Left ventricle myocardium inferior (tissue), 1 donor: ENCODE results near the gene AFAP1. TPM values are rescaled to one million over a fixed set of nuclear protein-coding genes. Genes with fewer than 3 reads are reported as not detected.

Experiments
- DNase-seq: peaks from one replicate; pipeline ENCODE4 v3.0.0-alpha.2; 2020
- H3K27ac ChIP-seq: fragments of 200-600 bp; replicated peaks from 2 replicates; pipeline ENCODE4 v1.8.0; 2021
- H3K27me3 ChIP-seq: fragments of 200-600 bp; 2 replicates; pipeline ENCODE4 v1.8.0; 2021; ENCODE audit warnings: low read depth
- H3K36me3 ChIP-seq: fragments of 200-600 bp; 2 replicates; pipeline ENCODE4 v1.8.0; 2021
- H3K4me1 ChIP-seq: fragments of 200-600 bp; 2 replicates; pipeline ENCODE4 v1.8.0; 2021
- H3K4me3 ChIP-seq: fragments of 200-600 bp; 2 replicates; pipeline ENCODE4 v1.8.0; 2021; ENCODE audit warnings: mild to moderate bottlenecking, moderate library complexity
- H3K9me3 ChIP-seq: fragments of 200-600 bp; replicated peaks from 2 replicates; pipeline ENCODE4 v1.8.0; 2021
- intact Hi-C: fragments of 100-400 bp; cut with micrococcal nuclease; formaldehyde crosslinking; loops from one replicate; pipeline ENCODE4 v1.11.0; 2022
- total RNA-seq: library from RNA; stranded (reverse); fragmentation: NEBNext Ultra II Directional; extraction: Animal tissue kit (Norgen Biotek cat#: 25700); gene quantifications from one replicate; pipeline ENCODE4 v1.2.1, GENCODE V29; 2021
- TF ChIP-seq, protein P1 (sequence below): fragments of 200-600 bp; IDR thresholded peaks from 2 replicates; pipeline ENCODE4 v1.8.0; 2021; ENCODE audit warnings: antibody characterized with exemption, mild to moderate bottlenecking, borderline replicate concordance
- donor health status: DM: no; HTN: yes; CAD: no; lungs with severe emphysema.

Gene AFAP1
- total RNA-seq, 1 donor from 2014 or later, result 6.8 TPM

DNA sequence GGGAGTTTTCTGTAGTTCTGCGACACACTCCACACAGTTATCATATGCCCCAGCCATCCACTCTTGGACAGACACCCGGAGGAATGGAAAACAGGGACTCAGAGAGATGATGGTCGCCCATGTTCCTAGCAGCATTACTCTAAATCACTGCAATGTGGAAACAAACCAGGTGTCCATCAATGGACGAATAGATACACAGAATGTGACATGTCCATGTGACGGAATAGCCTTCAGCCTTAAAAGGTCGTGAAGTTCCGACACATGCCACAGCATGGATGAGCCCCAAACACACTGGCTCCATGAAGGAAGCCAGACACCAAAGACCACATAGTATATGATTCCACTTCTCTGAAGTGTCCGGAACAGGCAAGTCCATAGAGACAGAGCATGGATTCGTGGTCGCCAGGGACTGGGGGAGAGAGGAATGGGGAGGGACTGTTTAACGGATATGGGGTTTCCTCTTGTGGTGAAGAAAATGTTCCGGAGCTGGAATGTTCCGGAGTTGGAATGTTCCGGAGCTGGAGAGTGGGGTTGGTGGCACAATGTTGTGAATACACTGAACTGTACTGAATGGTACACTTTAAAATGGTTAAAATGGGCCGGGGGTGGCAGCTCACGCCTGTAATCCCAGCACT, 28.7 kb upstream of the AFAP1 start:
- TF ChIP-seq, protein P1, sequence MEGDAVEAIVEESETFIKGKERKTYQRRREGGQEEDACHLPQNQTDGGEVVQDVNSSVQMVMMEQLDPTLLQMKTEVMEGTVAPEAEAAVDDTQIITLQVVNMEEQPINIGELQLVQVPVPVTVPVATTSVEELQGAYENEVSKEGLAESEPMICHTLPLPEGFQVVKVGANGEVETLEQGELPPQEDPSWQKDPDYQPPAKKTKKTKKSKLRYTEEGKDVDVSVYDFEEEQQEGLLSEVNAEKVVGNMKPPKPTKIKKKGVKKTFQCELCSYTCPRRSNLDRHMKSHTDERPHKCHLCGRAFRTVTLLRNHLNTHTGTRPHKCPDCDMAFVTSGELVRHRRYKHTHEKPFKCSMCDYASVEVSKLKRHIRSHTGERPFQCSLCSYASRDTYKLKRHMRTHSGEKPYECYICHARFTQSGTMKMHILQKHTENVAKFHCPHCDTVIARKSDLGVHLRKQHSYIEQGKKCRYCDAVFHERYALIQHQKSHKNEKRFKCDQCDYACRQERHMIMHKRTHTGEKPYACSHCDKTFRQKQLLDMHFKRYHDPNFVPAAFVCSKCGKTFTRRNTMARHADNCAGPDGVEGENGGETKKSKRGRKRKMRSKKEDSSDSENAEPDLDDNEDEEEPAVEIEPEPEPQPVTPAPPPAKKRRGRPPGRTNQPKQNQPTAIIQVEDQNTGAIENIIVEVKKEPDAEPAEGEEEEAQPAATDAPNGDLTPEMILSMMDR, result no peak
- H3K4me3 ChIP-seq, result no peak overlapping the region
- DNase-seq, result no peak
- no peaks in the 10 kb centered on the region for H3K27me3 ChIP-seq
- H3K4me1 ChIP-seq, result peaks cover 65% of the 10 kb centered on the region
- no peaks in the 10 kb centered on the region for H3K36me3 ChIP-seq
- intact Hi-C loops, result no loop called here
- H3K9me3 ChIP-seq, result no peaks in the 10 kb centered on the region
- H3K27ac ChIP-seq, result peak overlapping the region; percentile 56

DNA sequence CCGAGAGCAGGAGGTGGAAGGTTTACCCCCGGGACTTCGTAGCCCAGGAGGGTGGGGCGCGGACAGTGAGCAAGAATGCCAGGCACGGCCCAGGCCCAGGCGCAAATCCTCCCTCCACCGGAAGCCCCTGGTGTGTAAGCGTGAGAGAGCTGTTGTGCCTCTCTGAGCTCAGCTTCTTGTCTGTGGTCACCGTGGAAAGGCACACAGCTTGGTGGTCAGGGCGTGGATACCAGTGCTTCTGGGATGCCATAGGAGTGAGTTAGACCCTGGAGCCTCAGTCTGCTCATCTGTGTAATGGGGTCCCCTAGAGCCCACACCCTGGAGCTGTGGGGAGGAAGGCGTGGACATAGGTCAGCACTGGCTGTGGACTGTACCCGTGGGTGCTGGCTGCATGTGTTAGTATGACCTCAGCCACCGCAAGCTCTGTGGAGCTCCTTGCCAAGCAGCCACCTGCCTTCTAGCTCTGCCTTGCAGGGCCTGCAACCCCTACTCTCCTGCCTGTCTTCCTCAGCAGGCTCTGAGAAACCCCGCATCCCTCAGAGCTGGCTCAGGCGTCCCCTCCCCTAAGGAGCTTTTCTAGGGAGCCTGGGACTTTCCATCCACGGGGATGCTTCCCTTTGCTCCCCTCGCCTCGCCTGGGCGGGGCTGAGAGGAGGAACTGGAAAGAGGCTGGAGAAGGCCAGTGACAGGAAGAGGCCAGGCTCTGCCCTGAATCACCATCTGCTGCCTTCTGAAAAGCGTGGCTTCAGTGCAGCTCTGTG, 28.0 kb upstream of the AFAP1 start:
- no peaks in the 10 kb centered on the region for H3K36me3 ChIP-seq
- H3K4me3 ChIP-seq, result no peak overlapping the region
- H3K27me3 ChIP-seq, result no peaks in the 10 kb centered on the region
- intact Hi-C loops, result no loop called here
- DNase-seq, result peak; percentile 40
- TF ChIP-seq, protein P1, result no peak
- H3K9me3 ChIP-seq, result no peaks in the 10 kb centered on the region
- H3K4me1 ChIP-seq, result peaks cover 65% of the 10 kb centered on the region
- peak overlapping the region; percentile 56 for H3K27ac ChIP-seq

DNA sequence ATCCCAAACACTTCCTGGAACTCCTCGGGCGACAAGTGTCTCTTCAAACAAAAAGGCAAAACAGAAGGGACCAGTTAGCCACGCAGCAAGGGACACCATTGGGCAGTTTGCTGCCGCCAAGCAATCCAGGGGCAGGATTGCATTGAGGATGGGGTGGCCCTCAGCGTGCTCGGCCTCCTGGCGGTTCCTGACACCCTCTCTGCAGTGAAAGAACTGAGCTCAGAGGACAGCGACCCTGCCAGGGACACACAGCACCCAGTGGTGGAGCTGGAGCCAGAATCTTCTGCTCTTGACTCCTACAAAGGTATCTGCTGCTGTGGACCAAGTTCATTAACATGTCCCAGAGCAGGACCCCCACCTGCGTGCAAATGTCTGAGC, 27.4 kb upstream of the AFAP1 start:
- H3K9me3 ChIP-seq, result no peaks in the 10 kb centered on the region
- no peak overlapping the region for H3K27ac ChIP-seq
- intact Hi-C loops, result no loop called here
- DNase-seq, result no peak
- no peak overlapping the region for H3K4me3 ChIP-seq
- no peaks in the 10 kb centered on the region for H3K36me3 ChIP-seq
- peaks cover 61% of the 10 kb centered on the region for H3K4me1 ChIP-seq
- H3K27me3 ChIP-seq, result no peaks in the 10 kb centered on the region
- TF ChIP-seq, protein P1, result no peak

DNA sequence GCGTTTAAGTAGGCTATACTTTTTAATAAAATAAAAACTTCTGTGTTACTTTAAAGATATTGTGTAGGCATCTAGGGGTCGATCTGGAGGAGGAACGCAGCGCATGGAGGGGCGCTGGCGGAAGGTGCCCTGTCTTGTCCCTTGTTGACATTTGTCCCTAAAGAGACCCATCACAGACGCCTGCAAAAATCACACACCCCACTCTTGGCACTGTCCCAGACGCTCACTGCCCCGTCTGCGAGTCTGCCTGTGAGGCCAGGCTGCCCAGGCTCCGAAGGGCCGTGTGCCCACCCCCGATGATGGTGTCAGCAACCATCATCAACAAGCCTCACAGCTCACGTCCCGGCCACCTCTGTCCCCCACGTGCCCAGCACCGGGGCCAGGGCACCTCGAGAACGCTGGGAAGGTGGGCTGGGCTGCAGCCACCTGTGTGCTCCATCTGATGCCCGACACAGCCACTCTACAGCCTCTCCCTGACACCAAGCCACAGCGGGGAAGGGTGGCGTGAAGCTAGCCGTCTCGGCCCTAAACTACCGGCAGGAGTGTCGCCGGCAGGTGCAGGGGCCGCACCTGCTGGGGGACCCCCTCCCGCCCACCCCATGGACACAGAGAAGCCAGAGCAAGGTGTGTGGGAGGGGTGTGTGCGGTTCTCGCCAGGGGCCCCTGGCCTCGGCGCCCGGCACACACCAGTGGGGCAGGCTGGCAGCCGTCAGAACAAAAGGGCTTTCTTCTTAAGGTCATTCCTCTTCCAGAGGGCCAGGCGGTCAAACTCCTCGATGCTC, 26.8 kb upstream of the AFAP1 start:
- no peaks in the 10 kb centered on the region for H3K36me3 ChIP-seq
- no peaks in the 10 kb centered on the region for H3K27me3 ChIP-seq
- no peaks in the 10 kb centered on the region for H3K9me3 ChIP-seq
- H3K4me3 ChIP-seq, result no peak overlapping the region
- intact Hi-C loops, result no loop called here
- H3K4me1 ChIP-seq, result peaks cover 55% of the 10 kb centered on the region
- no peak overlapping the region for H3K27ac ChIP-seq
- TF ChIP-seq, protein P1, result no peak
- DNase-seq, result no peak

DNA sequence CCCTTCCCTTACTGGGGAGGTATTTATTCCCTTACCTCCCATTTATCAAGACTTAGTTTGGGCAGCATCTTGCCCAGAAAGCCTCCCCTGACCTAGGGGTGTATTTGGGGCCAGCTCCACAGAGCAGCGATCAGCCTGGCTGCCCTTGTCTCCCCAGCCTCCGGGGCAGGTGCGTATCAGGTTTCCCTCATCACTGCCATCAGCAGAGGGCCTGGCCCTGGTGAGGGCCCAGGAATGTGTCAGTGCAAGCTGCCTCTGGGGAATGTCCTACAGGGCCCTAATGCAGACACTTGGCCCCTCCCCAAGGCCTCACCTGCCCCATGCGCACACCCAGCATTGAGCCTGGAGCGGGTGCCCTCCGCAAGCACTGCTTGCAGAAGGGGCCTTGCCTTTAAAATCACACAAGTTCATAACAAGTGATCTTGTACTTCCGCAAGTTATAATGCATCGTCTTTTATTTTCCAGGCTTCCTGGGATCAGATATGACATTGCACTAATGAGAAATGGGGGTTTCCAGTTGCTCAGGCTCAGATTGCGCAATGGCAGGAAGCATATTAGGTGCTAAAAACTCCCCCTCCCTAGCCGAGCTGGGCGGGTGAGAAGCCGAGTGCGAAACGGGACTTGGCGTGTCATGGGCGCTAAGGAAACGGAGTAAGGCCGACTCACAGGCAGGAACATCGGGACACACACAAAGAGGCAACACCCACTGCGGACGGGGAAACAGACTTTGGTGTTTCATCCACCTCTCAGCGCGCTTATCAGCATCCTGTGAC, 25.4 kb upstream of the AFAP1 start:
- H3K9me3 ChIP-seq, result no peaks in the 10 kb centered on the region
- H3K36me3 ChIP-seq, result no peaks in the 10 kb centered on the region
- intact Hi-C loops, result no loop called here
- peak overlapping the region; percentile 59 for H3K27ac ChIP-seq
- no peaks in the 10 kb centered on the region for H3K27me3 ChIP-seq
- H3K4me3 ChIP-seq, result no peak overlapping the region
- DNase-seq, result peak; percentile 60
- TF ChIP-seq, protein P1, result no peak
- H3K4me1 ChIP-seq, result peaks cover 41% of the 10 kb centered on the region
